GM21723 (cell line): ENCODE results near the gene RAB27B.
"Not testable (repeated sequence)": the region's sequence is repeated elsewhere in the genome, so short reads cannot be mapped to it uniquely, and the experiment has no call there.

Experiments used
- ATAC-seq: cut with Tn5 transposase; IDR thresholded peaks from one replicate; pipeline ENCODE4 v1.9.1; 2021; ENCODE audit warnings: mild to moderate bottlenecking, moderate library complexity; ENCODE audit not compliant: unreplicated experiment

RAB27B gene

GRCh38 chr18:54828281-54828881 is at the start of gene RAB27B:
RAB27B (plus strand) TSS chr18:54828477; CDS start chr18:54877586, 49,109 bp downstream.
- ATAC-seq: peak; percentile 57

- ATAC-seq: no peak
These were observed 47.9 kb upstream of the RAB27B start for GRCh38 chr18:54780285-54780861.

- ATAC-seq: no peak
These were observed 47.3 kb upstream of the RAB27B start for GRCh38 chr18:54780970-54781369.

- no peak for ATAC-seq
These were observed 45.1 kb upstream of the RAB27B start for GRCh38 chr18:54783139-54783538.

- ATAC-seq: no peak
These were observed 42.1 kb upstream of the RAB27B start for GRCh38 chr18:54786206-54786605.

- ATAC-seq: no peak
These were observed 41.2 kb upstream of the RAB27B start for GRCh38 chr18:54787121-54787520.

- no peak for ATAC-seq
These were observed 40.7 kb upstream of the RAB27B start for GRCh38 chr18:54787616-54788015.

- ATAC-seq: no peak
These were observed 38.2 kb upstream of the RAB27B start for GRCh38 chr18:54790109-54790508.

- no peak for ATAC-seq
These were observed 36.6 kb upstream of the RAB27B start for GRCh38 chr18:54791657-54792056.

GRCh38 chr18:54792079-54792478 is 36.2 kb upstream of the RAB27B start:
- ATAC-seq: no peak

- ATAC-seq: no peak
These were observed 33.5 kb upstream of the RAB27B start for GRCh38 chr18:54794823-54795222.

GRCh38 chr18:54798186-54798585 is 30.1 kb upstream of the RAB27B start:
- ATAC-seq: no peak

- no peak for ATAC-seq
These were observed 26.9 kb upstream of the RAB27B start for GRCh38 chr18:54801374-54801773.

GRCh38 chr18:54802178-54802577 is 26.1 kb upstream of the RAB27B start:
- ATAC-seq: no peak

- no peak for ATAC-seq
These were observed 25.4 kb upstream of the RAB27B start for GRCh38 chr18:54802686-54803395.

- ATAC-seq: no peak
These were observed 22.5 kb upstream of the RAB27B start for GRCh38 chr18:54805571-54806334.

GRCh38 chr18:54806526-54806925 is 21.8 kb upstream of the RAB27B start:
- ATAC-seq: no peak

- no peak for ATAC-seq
These were observed 21.0 kb upstream of the RAB27B start for GRCh38 chr18:54807303-54807702.

- ATAC-seq: not testable (repeated sequence)
These were observed 17.6 kb upstream of the RAB27B start for GRCh38 chr18:54810662-54811061.

- no peak for ATAC-seq
These were observed 15.4 kb upstream of the RAB27B start for GRCh38 chr18:54812885-54813284.

GRCh38 chr18:54813305-54813704 is 15.0 kb upstream of the RAB27B start:
- ATAC-seq: no peak
